Inferior parietal cortex (tissue), 1 donor: ENCODE measurements around the gene FAM53B.
A peak's percentile ranks its signal among the peaks of the same experiment; 100 is the strongest.

Experiments used
- DNase-seq: peaks from one replicate; pipeline ENCODE4 v3.0.0-alpha.2; 2016; ENCODE audit errors: extremely low spot score

The FAM53B gene

DNA sequence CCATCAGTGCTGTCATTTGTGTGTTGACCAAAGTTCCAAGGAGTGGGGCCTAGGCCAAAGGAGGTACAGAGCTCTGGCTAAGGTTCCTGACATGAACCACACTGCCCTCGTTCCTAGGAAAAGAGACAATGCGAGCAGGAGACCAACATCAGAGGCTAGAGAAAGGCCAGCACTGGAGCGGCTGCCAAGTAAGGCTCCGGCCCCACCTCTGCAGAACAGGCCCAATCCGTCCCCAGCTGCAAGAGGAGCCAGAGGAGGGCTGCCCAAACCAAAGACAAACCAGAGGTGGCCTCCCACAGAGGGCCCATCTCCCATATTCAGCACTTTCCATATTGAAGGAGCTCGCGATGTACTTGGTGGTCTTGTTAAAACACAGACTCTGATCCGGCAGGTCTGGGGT lies 81.0 kb downstream of the FAM53B start:
- no peak for DNase-seq

DNA sequence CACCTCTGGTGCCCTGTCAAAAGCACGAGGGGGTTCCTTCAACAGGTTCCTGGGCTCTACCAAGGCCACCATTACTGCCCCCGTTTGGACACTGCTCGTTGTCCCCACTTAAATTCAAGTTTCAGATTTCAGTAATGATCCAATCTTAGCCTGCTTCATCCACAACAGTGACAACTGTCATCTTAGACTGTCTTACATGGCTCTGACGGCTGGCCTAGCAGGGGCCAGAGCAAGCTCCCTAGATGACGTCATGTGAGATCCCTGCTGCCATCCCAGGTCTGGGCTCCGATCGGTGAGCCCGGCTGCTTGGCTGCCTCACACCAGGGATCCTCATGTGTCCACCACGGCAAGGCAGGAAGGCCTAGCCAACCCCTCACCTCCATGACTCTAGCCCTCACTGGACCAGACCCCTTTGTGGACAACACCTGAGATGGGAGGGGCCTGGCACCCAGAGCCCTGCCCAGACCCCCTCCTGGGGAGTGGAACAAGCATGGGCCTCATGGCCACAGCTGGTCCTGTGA lies 82.5 kb downstream of the FAM53B start:
- DNase-seq = no peak

DNA sequence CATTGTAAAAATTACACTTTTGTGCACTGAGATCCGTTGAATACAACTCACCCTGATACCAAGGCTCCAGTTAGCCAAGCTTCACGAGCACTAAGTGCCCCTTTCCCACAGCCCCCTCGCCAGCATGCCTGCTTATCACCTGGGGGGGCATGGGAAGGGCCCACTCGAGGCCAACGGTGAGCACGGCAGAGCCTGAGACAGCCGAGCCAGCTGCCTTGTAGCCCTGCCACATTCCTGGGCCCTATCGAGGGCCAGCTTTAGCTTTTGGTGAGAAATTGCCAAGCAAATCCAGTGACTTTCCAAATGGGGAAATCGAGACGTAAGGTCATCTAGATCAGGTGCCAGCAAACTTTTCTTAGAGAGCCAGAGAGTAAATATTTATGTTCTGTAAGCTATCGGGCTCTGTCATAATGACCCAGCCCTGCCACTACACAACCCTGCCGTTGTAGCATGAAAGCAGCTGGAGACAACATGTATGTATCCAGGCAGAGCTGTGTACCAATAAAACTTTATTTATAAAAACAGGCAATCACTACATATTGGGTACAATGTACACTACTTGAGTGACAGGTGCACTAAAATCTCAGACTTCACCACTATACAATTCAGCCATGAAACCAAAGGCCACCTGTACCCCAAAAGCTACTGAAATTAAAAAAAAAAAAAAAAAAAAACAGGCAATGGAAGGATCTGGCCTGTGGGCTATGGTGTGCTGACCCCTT lies 83.6 kb downstream of the FAM53B start:
- no peak for DNase-seq

DNA sequence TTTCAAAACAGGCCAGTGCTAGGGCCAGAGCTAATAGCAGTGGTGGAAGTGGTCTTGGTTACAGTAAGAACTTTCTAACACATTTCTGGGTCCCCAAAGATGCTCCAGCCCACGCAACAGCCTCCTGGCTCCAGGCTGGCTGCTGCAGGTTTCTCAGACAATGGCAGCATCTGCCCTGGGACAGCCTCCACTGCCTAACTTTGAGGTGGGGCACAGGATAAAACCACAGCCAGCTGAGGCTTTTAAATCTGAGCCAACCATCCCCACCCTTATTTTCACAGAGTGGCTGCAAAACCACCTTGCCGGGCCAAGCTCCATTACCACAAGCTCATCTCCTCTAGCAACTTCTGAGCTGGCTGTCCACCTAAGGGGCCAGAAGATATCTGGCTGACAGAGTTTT lies 84.8 kb downstream of the FAM53B start:
- no peak for DNase-seq

DNA sequence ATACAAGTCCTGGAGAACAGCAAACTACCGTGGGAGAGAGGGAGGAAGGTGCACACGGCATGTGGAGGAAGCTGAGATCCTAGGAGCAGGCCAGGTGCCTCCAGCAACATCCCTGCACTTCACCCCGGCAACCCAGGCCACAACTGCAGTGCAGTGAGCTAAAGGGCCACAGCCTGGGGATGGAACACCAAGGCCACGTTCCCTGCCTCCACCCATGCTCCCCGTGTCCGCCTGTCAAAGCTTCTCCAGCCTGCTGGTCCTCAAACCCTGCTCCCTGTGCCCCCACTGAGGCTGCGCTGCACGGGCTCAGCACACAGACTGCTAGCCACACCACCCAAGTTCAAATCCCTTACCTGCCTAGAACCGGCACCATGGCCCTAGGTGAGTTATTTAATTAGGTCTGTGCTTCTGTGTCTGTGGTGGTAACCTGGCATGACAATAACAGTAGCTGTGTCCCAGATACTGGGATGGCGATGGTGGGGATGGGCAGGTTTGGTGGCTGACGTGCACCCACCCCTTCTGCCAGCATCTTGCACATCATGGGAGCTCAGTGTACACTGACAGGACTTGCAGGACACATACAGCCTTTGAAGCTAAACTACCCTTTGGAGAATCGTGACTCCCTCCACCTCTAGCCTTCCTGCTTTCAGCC lies 85.5 kb downstream of the FAM53B start:
- no peak for DNase-seq

DNA sequence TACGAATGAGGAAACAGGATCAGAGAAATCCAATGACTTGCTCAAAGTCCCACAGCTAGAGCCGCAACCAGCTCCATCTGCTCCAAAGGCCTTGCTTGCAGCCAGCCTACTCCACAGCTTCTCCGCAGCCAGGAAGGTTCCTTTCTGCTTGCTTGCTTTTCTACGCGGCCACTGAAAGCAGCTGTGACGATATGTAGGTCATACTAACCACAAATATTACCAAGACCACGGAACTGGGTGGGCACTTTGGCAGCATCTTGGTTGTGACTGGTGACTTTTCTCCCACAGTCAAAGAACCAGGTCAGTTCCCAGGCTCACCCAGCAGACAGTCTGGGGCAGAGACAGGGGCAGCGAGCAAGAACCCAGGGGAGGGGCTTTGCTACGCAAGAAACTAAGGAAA lies 86.4 kb downstream of the FAM53B start:
- DNase-seq = no peak

DNA sequence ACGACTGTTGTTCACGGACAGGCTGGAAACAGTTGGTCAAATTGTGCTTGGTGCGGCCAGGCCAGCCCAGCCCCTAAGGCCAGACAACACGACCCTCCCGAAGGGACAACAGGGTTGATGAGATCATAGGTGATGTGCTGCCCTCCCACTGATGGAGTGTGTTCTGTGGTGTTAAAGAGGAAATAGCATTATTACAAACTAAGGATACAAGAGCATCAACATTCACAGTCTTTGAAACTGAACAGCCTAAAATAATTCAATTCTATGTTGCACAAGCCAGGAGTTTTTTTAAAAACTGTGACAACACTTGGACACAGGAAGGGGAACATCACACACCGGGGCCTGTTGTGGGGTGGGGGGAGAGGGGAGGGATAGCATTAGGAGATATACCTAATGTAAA lies 87.6 kb downstream of the FAM53B start:
- no peak for DNase-seq

DNA sequence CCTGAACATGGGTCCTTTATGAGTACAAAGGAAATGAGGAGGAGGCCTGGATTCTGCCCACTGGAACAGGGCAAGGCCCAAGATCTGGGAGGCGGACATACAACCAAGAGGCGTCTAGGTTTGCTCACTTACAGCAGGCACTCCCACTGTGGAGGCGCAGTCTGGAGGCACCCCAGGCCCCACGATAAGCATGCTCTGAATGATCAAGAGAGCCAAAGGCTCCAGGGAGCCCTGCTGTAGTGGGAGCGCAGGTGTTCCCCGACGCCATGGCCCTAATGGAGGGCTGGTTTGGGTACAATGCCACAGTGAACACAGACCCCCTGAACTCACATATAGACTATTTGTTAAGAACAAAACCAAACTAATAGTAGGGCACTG lies 88.1 kb downstream of the FAM53B start:
- no peak for DNase-seq

DNA sequence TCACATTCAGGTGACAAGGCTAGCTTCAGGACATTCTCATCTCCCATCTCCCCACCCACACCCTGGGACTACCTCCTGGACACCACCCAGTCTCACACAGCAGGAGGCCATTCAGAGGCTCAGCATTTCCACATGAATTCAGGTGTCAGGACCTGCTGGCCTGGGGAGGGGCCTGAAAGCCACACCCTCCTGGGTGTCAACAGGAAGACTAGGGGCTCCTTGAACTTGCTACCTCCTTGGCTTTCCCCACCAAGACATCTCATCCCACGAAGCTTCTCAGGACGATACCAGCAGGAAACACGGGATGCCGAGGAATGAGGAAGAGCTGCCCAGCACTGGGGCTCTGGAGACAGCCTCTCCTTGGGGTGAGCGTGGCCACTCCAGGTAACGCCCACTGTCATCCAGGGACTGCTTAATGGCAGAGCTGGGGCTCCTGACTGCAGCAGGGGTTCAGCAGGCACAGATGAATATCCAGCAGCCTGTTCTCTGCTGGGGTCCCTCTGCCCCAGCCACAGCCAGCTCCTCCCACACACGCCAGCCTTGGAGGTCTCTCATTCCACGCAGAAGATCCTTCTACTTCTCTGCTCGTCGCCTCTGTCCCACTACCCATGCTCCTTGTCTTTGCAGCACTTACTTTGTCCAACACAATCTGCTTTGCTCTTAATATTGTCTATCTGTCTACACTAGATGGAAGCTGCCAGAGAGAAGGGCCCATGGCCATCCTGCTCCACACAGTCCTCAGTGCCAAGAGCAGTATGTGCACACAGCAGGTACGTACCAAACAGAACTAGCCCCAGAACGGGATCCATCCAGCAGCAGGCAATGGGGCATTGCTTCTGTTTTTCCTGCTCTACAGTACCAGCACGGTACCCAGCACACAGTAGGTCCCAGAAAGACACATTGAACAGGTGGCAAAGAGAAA lies 88.7 kb downstream of the FAM53B start:
- DNase-seq = no peak

DNA sequence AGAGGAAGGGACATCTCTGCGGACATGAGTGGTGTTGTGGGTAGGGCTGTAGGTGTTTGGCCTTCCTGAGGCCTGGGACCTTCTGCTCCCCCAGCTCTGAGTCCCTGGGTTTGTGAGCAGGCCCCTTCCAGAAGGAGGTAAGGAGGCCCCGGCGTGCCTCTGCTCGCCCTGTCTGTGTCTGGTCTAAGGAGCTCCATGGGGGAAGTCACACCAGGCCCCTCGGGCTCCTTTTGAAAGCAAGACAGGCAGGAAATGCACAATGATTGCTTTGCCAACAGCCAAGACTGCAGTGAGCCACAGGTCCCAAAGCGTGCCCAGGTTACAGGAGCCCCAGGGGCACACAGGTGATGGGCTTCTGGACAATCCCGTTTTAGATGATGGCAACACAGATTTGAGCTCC lies 89.5 kb downstream of the FAM53B start:
- DNase-seq = no peak

DNA sequence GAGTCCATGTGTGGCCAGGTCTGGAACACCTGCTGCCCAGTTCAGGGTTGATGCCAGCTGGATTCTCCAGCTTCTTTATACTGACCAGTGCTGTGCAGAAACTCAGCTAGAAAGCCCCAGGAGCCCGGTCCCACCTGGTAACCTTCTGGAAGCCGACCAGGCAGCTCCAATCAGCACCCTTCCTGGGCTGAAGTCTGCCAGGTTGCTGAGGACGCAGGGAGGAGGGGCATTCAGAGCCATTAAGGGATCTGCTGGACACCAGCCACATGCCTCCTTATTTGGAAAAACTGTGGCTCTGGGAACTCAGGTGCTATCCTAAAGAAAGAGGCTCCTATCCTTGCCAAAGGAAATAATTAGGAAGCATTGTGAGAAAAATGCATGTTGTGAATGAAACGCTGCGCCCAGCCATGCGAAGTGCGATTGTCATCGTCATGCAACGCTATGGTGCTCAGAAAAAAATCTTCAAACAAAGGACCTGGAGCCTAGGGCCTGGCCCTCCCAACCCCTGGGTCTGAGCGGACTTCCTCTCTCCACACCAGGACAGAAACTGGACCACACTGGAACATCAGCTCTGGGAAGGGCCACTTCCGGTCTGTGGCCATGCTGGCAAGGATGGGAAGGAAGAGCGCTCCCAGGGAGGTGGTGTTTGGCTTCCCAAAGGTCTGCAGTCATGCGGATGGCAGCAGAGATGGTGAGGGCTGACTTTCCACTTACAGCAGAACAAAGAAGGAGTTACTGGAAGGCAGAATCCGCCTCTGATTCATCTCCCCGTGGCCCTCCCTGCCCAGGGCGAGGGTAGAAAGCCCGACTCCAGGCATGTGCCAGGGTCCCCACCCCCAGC lies 90.1 kb downstream of the FAM53B start:
- no peak for DNase-seq

DNA sequence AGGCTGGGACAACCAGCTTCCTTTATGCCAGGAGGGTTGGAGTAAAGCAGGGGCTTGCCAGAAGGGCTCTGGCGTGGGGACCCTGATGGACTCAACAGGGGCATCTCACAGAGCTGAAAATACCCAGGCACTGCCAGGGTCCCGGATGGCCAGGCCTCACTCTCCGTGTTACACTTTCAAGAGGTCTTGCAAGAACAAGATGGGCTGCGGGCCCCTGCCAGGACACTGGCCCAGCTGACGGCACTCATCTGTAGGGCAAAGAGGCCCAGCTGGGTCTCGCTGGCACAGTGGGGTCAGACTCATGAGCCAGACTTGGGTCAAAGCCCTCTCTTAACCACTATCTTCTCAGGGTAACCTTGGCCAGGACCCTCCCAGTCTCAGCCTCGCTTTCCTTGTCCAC lies 90.9 kb downstream of the FAM53B start:
- DNase-seq = no peak

DNA sequence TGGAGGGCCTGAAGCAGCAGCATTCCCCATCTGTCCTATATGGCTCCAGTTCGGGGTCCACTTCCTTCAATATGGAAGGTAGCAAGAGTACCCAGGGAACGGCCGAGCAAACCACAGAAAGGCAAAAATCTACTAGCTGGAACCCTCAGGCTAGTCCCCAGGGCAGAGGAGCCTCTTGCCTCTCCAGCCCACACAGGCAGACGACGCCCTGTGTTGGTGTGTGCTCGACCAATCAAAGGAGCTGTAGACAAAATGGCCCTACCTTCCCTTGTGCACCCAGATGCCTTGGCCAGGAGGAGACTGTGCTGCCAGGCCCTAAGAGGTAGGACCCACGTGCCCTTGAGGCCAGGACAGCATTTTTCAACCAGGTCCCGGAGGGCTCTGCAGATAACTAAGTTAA lies 91.5 kb downstream of the FAM53B start:
- no peak for DNase-seq

DNA sequence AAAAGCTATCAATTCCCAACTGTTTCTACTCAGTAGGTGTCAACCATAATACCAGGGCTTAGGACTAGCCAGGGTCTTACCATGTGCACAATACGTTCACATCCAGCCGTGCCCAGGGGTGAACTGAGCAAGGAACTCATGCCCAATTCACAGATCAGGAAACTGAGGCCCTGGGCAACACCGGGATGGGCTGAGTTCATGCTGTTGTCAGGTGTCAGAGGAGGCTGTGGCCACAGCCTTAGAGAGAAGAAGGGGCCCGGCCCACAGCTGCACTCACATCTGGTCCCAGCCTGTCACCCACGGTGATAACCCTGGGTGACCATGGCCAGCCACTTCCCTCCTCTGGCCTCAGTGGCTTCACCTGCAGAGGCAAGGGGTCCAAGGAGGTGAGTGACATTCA lies 92.0 kb downstream of the FAM53B start:
- no peak for DNase-seq

DNA sequence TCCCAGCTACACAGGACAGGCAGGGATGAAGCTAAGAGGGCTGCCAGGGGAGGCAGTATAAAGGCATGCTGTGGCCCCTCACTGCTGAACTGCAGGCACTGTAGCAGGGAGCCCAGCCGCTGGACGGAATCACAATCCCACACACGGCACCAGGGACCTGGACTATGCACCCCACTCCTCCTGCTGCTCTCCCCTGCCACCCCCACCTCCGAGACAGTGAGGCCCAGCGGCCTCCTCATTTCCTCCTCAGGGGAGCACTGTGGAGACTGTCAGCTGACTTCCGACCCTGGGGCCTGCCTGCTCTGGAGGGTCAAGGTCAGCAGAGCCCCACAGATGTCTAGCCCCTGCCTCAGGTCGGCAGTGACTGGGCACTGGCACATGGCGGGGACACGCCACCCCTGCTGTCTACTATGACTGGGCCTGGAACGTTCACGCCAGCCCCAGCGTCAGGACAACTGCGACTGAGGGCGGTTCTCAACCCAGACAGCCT lies 92.7 kb downstream of the FAM53B start:
- no peak for DNase-seq

DNA sequence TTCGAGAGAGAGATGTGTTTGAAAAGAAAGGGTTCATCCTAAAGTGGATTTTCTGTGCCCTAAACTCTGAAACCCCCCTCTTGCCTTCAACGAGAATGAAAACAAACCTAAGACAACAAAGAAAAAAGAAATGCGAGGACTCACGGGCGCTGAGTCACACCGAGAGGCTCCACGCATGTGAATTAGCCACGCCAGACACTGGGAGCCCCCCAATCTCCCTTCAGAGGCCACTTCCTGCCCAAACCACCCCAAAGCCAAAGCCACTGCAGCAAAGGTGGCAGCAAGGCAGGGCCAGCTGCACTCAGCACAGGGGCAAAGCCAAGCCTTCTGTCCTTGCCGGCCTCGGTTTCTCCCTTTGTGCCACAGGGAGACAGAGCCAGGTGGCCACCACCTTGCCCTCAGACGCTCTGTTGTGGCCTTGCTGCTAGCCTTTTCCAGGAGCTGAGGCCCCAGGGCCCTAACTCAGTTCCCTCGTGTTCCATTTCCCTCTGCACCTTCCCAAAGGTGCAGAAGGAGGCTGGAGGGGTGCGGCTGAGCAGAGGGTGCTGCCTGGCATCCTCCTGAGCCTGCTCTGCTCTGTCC lies 93.3 kb downstream of the FAM53B start:
- no peak for DNase-seq

DNA sequence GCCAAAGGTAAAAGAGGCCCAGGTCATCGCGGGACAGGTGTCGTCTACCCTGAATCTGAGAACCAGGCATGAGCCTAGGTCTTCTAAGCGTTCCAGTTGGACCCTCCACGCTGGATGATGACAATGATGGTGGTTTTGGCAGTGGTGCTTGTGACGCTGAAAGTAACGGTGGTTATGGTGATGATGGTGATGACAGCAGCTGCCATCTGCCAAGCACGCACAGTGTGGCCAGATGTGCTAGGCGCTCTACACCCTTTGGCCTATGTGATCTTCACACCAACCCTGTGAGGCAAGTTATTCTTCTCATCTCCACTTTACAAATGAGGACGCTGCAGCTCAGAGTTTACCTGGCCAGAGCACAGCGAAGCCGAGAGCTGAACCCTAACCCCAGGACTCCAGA lies 93.9 kb downstream of the FAM53B start:
- no peak for DNase-seq

DNA sequence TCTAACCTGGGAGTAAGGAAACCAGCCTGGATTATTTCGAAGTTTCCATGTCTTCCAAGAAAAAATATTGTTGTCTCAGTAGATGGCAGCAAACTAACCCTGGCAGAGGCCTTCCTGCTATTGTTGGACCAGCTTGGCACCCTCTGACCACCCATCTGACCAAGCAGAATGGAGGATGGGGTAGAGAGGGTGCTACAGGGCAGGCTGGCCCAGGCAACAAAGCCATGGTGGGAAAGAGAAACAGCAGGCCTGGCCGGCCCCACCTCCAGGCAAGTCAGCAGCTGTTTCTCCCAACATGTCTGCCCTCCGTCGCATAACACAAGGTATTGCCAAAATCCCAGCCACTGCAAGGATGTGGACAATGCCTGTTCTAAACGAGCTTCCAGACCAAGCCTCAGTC lies 95.0 kb downstream of the FAM53B start:
- no peak for DNase-seq

DNA sequence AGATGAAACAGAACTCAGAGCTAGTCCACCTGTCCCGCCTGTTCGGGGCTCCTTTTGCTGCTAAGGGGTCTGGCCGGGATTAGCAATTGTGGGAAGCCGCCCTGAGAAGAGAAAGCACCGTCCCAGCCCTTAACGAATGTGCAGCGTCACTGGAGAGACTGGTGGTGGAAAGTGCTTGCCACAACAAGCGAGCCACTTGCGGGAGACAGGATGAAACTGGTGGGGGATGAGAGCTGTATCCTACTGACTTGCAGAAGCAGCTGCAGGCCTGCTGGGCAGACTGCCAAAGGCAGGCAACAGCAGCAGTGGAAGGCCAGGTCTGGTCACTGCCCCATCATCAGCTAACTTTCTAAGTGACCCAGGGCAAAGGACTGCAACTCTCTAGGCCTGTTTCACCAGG lies 95.4 kb downstream of the FAM53B start:
- peak; percentile 71 for DNase-seq

DNA sequence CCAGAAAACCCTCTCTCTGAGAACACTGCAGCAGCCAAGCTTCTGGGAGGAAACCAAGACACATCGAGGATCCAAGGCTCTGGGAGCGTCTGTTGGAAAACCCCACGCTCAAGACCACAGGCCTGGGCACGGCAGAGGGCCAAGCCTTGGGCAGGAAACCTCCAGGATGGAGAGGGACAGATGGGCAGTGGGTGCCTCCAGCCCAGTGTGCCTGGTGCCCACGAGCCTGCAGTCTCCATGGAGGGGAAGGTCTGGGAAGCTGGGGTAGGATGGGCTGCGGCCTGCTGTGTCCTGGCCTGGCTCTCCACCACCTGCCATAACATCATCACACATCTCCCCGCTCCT lies 96.1 kb downstream of the FAM53B start:
- DNase-seq = no peak
